B cell (primary cell): ENCODE data around the gene ACOX3. TPM values are rescaled to one million over a fixed set of nuclear protein-coding genes. Genes with fewer than 3 reads are reported as not detected.

ENCODE experiments used
- ATAC-seq: fragments of 200-7000 bp; cut with Tn5 transposase; one replicate; pipeline ENCODE4 v1.10.0; 2021; ENCODE audit warnings: low read depth, mild to moderate bottlenecking, moderate number of reproducible peaks, moderate library complexity
- CTCF ChIA-PET: fragments of 350-600 bp; sonication (Branson Sonifier 250); formaldehyde crosslinking; loops from one replicate; lab custom pipeline; 2021; ENCODE audit warnings: antibody characterized with exemption, inconsistent platforms; lab: Charles Lee
- POLR2A ChIA-PET: fragments of 350-600 bp; sonication (Branson Sonifier 250); formaldehyde crosslinking; loops from one replicate; lab custom pipeline; 2021; ENCODE audit warnings: antibody characterized with exemption; lab: Charles Lee
- DNase-seq: peaks from one replicate; pipeline ENCODE4 v3.0.0; 2013
- H2AFZ ChIP-seq: 2 replicates; pipeline ENCODE4 v1.6.1; 2012; ENCODE audit warnings: mild to moderate bottlenecking, low read depth, low read length; ENCODE audit not compliant: insufficient read depth, poor library complexity, severe bottlenecking
- H3K27ac ChIP-seq, 2 donors: 1 replicate in 1 of 2; 2 replicates in 1 of 2; pipeline ENCODE4 v1.5.1; 2012 to 2013; ENCODE audit warnings: low read length in 2 of 2, mild to moderate bottlenecking in 2 of 2, moderate library complexity in 1 of 2
- H3K27me3 ChIP-seq, 4 experiments: fragments of 200-600 bp in 1 of 4; sonication (generic) in 1 of 4; replicated peaks in 1 of 4; 1 replicate in 2 of 4; 2 replicates in 2 of 4; pipeline versions ENCODE4 v1.6.1 to v1.7.0; 2013 to 2016; ENCODE audit warnings: low read length in 3 of 4, mild to moderate bottlenecking in 2 of 4, mixed read lengths in 1 of 4, moderate library complexity in 1 of 4; ENCODE audit not compliant: insufficient read depth in 4 of 4, control insufficient read depth in 3 of 4; ENCODE audit errors: control extremely low read depth in 1 of 4
- H3K36me3 ChIP-seq, 2 experiments: replicated peaks in 1 of 2; 1 replicate in 1 of 2; 2 replicates in 1 of 2; pipeline versions ENCODE4 v1.6.1 to v1.7.1; 2013; ENCODE audit warnings: low read length in 1 of 2; ENCODE audit not compliant: insufficient read depth in 2 of 2, control insufficient read depth in 1 of 2; ENCODE audit errors: control extremely low read depth in 1 of 2, extremely low read depth in 1 of 2
- H3K4me1 ChIP-seq, 2 donors: fragments of 200-600 bp in 1 of 2; sonication (generic) in 1 of 2; 1 replicate in 1 of 2; 2 replicates in 1 of 2; pipeline versions ENCODE4 v1.5.1 to v1.6.1; 2013 to 2017; ENCODE audit warnings: low read length in 2 of 2; ENCODE audit not compliant: control insufficient read depth in 2 of 2, insufficient read depth in 2 of 2
- H3K4me2 ChIP-seq: replicated peaks from 2 replicates; pipeline ENCODE3; 2012; ENCODE audit warnings: mild to moderate bottlenecking, low read depth, low read length; ENCODE audit not compliant: poor library complexity, severe bottlenecking
- H3K4me3 ChIP-seq, 5 experiments: fragments of 200-600 bp in 1 of 5; sonication (generic) in 1 of 5; 1 replicate in 3 of 5; 2 replicates in 2 of 5; pipeline versions ENCODE4 v1.5.1 to v1.7.0; 2011 to 2016; ENCODE audit warnings: low read length in 4 of 5, mild to moderate bottlenecking in 4 of 5, low read depth in 2 of 5, control low read depth in 1 of 5, moderate library complexity in 1 of 5; ENCODE audit not compliant: insufficient read depth in 1 of 5; ENCODE audit errors: control extremely low read depth in 1 of 5, extremely low read depth in 1 of 5
- H3K79me2 ChIP-seq: fragments of 200-600 bp; sonication (generic); one replicate; pipeline ENCODE4 v1.6.0; 2016; ENCODE audit warnings: low read length; ENCODE audit not compliant: control insufficient read depth, insufficient read depth
- H3K9ac ChIP-seq: fragments of 200-600 bp; sonication (generic); 2 replicates; pipeline ENCODE4 v1.6.1; 2017; ENCODE audit warnings: mild to moderate bottlenecking, low read length, moderate library complexity
- H3K9me3 ChIP-seq, 3 donors: one replicate each; pipeline versions ENCODE4 v1.6.1 to v1.7.1; 2013; ENCODE audit warnings: low read length in 2 of 3; ENCODE audit not compliant: control insufficient read depth in 2 of 3, insufficient read depth in 1 of 3; ENCODE audit errors: control extremely low read depth in 1 of 3
- H4K20me1 ChIP-seq: 2 replicates; pipeline ENCODE4 v1.6.0; 2012; ENCODE audit warnings: mild to moderate bottlenecking, low read length; ENCODE audit not compliant: insufficient read depth, control insufficient read depth, poor library complexity, severe bottlenecking
- H3K27ac Mint-ChIP-seq: one replicate; pipeline ENCODE4 v1.8.0; 2021; ENCODE audit warnings: mixed read lengths
- H3K27me3 Mint-ChIP-seq: one replicate; pipeline ENCODE4 v1.8.0; 2021; ENCODE audit warnings: mixed read lengths
- H3K4me1 Mint-ChIP-seq: one replicate; pipeline ENCODE4 v1.8.0; 2021; ENCODE audit warnings: mixed read lengths
- H3K4me3 Mint-ChIP-seq: one replicate; pipeline ENCODE4 v1.8.0; 2021; ENCODE audit warnings: mixed read lengths
- H3K9me3 Mint-ChIP-seq: one replicate; pipeline ENCODE4 v1.8.0; 2022; ENCODE audit warnings: mixed read lengths; ENCODE audit not compliant: insufficient read depth
- CTCF ChIP-seq: fragments of 200-600 bp; IDR thresholded peaks from one replicate; pipeline ENCODE4 v1.8.0; 2022; ENCODE audit warnings: antibody characterized with exemption, mild to moderate bottlenecking
- EZH2 ChIP-seq: IDR thresholded peaks from 2 replicates; pipeline ENCODE4 v1.6.1; 2012; ENCODE audit warnings: borderline replicate concordance, low read depth, mild to moderate bottlenecking, moderate library complexity, low read length; ENCODE audit not compliant: insufficient read depth, poor library complexity, severe bottlenecking
- WGBS: methylation state at CpG from one replicate; pipeline ENCODE4 v1.1.5; 2013; ENCODE audit warnings: missing lambda C conversion rate; ENCODE audit not compliant: insufficient coverage; 5-methylcytosine and 5-hydroxymethylcytosine counted together
- intact Hi-C: fragments of 100-400 bp; cut with micrococcal nuclease; formaldehyde crosslinking; loops from one replicate; pipeline ENCODE4 v1.10.0; 2022
- polyA plus RNA-seq: library from polyadenylated mRNA; depleted of rRNA; stranded (reverse); fragments of >200 nt; gene quantifications from 2 replicates; pipeline ENCODE4 v1.2.3, GENCODE V29; 2012
- total RNA-seq, 2 donors: library from RNA; stranded (reverse); fragments of 120-200 nt in 1 of 2; gene quantifications; 1 replicate in 1 of 2; 2 replicates in 1 of 2; pipeline versions ENCODE4 v1.2.3 to v1.2.4, GENCODE V29; 2013 to 2022

Gene ACOX3
- total and polyA plus RNA-seq, 2 donors (not counting 1 experiment from before 2014, with no cell fraction given) = 4.6 to 23.1 TPM

DNA sequence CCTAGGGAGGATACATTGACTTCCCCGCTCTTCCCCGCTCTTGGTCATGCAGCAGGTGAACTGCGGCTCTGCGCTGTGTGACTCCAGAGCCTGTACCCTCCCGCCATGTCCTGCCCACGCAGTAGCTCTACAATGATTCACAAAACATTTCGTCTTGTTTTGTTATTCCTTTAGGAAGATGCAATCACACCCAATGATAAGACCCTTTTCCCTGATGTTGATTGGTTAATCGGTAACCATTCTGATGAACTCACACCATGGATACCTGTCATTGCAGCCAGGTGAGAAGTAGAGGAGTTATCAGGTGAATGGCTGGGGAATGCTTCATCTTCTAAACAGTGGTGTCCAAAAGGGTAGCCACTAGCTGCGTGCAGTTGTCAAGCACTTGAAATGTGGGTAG is 23.3 kb upstream of the ACOX3 start:
- H3K36me3 ChIP-seq = peaks cover 3 to 55% of the 10 kb centered on the region in 2 experiments
- Mint-ChIP-seq H3K27me3 (no peaks in the 10 kb centered on the region), H3K27ac (no peak overlapping the region), H3K4me1 (peaks cover 2% of the 10 kb centered on the region), H3K9me3 (no peaks in the 10 kb centered on the region), H3K4me3 (no peak overlapping the region)
- no peaks in the 10 kb centered on the region for H3K9me3 ChIP-seq
- intact Hi-C loops = no loop called here
- no peak overlapping the region for H3K9ac ChIP-seq
- H3K27me3 ChIP-seq = no peaks in the 10 kb centered on the region
- H3K79me2 ChIP-seq = no peaks in the 10 kb centered on the region
- no peak for ATAC-seq
- H3K4me2 ChIP-seq = no peak overlapping the region
- no peak overlapping the region for H2AFZ ChIP-seq
- WGBS = 97% methylated on average over 6 of the region's 9 CpGs
- TF ChIP-seq EZH2 (no peak), CTCF (no peak)
- no peak overlapping the region for H3K4me3 ChIP-seq
- no peaks in the 10 kb centered on the region for H3K4me1 ChIP-seq
- CTCF ChIA-PET = interaction anchor here (1.2 kb wide), 1 partner anchor 10 kb away, joined by 3 read pairs; no protein-coding TSS in a partner anchor
- POLR2A ChIA-PET = no interaction called here
- no peak overlapping the region for H3K27ac ChIP-seq
- DNase-seq = no peak
- no peaks in the 10 kb centered on the region for H4K20me1 ChIP-seq

DNA sequence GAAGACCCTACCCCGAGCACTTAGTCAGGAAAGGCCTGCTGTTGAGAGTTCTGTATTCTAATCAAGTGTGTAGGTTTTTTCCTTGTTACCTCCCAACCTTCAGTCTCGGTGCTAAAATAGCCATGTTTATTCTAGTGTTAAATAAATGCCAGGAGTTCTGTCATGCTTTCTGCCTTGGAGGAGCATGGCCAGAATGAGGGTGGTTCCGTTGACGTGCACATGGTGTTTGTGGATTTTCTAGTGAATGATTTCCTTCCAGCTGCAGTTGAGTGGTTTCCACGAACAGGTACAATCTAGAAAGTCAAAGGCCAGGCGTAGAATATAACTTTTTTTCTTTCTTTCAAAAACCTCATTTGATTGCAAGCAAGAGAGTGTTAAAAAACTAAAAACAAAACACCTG is 21.1 kb upstream of the ACOX3 start:
- H3K27ac Mint-ChIP-seq = no peak overlapping the region
- WGBS = 100% methylated on average over 3 of the region's 6 CpGs
- Histone ChIP-seq H3K4me3 (no peak overlapping the region), H3K27me3 (no peaks in the 10 kb centered on the region), H3K36me3 (peaks cover 3 to 61% of the 10 kb centered on the region in 2 experiments), H2AFZ (no peak overlapping the region), H3K4me2 (no peak overlapping the region), H3K9me3 (no peaks in the 10 kb centered on the region), H3K4me1 (no peaks in the 10 kb centered on the region), H3K9ac (no peak overlapping the region), H3K79me2 (no peaks in the 10 kb centered on the region), H4K20me1 (no peaks in the 10 kb centered on the region), H3K27ac (no peak overlapping the region)
- no peaks in the 10 kb centered on the region for H3K4me1 Mint-ChIP-seq
- H3K27me3 Mint-ChIP-seq = no peaks in the 10 kb centered on the region
- TF ChIP-seq EZH2 (no peak), CTCF (no peak)
- no peak for DNase-seq
- intact Hi-C loops = no loop called here
- no peak for ATAC-seq
- CTCF ChIA-PET = no interaction called here
- POLR2A ChIA-PET = no interaction called here
- H3K9me3 Mint-ChIP-seq = no peaks in the 10 kb centered on the region
- no peak overlapping the region for H3K4me3 Mint-ChIP-seq
